Renal cortex interstitium (tissue), 11 donors: ENCODE measurements around the gene DEFB131B. TPM values are rescaled to one million over a fixed set of nuclear protein-coding genes. Genes with fewer than 3 reads are reported as not detected.
"Not testable (repeated sequence)": the region's sequence is repeated elsewhere in the genome, so short reads cannot be mapped to it uniquely, and the experiment has no call there.

ENCODE experiments used
- DNase-seq, 11 donors: peaks; one replicate each; pipeline ENCODE4 v3.0.0-alpha.2; 2013; ENCODE audit warnings: low read depth in 9 of 11, low spot score in 4 of 11; ENCODE audit errors: extremely low read depth in 1 of 11
- polyA plus RNA-seq, 3 donors: library from polyadenylated mRNA; unstranded; fragments of 120-200 nt; gene quantifications; one replicate each; pipeline ENCODE4 v1.2.1, GENCODE V29; 2013; ENCODE audit not compliant: insufficient read length in 3 of 3

The DEFB131B gene
- polyA plus RNA-seq, 3 donors: 0.90 to 2.3 (median 1.6) TPM

GRCh38 chr11:71901137-71901536, 22.9 kb downstream of the DEFB131B start:
- not testable (repeated sequence) for DNase-seq

DNA sequence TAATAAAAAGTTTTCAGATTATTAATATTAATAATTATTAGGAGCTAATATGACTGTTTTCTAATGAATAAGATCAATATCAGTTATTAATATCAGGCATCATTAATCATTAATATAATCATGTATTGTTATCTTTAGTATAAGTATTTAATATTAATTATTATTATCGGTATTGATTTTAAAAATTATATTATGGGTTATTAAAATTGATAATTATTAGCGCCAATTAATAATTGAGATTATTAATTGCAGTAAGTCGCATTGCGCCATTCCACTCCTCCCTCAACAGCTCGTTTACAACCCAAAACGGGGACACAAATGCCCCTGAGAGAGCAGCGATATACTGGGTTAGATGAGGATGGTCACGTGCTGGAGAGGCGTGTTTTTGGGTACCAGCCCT, 30.0 kb downstream of the DEFB131B start:
- DNase-seq: no peak

GRCh38 chr11:71910775-71911174, 32.5 kb downstream of the DEFB131B start:
- DNase-seq: not testable (repeated sequence)

GRCh38 chr11:71911321-71911985, 33.2 kb downstream of the DEFB131B start:
- DNase-seq: not testable (repeated sequence)

DNA sequence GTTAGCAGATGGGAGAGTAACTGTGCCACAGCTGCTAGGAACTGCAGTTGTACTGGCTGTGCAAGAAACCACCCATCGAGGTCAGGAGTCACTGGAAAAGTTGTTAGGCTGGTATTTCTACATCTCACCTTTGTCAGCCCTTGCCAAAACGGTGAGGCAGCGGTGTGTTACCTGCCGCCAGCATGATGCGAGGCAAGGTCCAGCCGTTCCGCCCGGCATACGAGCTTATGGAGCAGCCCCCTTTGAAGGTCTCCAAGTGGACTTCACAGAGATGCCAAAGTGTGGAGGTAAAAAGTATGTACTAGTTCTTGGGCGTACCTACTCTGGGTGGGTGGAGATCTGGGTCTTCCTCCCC, 33.7 kb downstream of the DEFB131B start:
- DNase-seq: not testable (repeated sequence)

GRCh38 chr11:71913756-71914526, 35.7 kb downstream of the DEFB131B start:
- DNase-seq: no peak

DNA sequence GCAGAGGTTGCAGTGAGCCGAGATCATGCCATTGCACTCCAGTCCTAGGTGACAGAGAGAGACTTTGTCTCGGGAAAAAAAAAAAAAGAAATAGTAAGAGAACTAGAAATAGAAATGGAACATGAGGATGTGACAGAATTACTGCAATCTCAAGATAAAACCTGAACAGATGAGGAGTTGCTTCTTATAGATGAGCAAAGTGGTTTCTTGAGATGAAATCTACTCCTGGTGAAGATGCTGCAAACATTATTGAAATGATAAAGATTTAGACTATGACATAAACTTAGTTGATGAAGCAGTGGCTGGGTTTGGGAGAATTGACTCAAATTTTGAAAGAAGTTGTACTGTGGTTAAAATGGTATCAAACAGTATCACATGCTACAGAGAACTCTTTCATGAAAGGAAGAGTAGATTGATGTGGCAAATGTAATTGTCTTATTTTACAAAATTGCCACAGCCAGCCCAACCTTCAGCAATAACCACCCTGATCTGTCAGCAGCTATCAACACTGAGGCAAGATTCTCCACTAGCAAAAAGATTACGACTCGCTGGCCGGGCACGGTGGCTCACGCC, 36.5 kb downstream of the DEFB131B start:
- no peak for DNase-seq

GRCh38 chr11:71917646-71918140, 39.4 kb downstream of the DEFB131B start:
- no peak for DNase-seq

- peak in 9 of 11 donors; percentile 82 to 93 (median 90) for DNase-seq
These were observed 49.8 kb downstream of the DEFB131B start, which contains the start of gene XNDC1N for GRCh38 chr11:71927820-71928736. TSS of gene XNDC1N (minus strand) at chr11:71928594. CDS start at chr11:71923353, 5,241 bp downstream.

- peak; percentile 89 to 98 (median 95) for DNase-seq
These were observed 50.6 kb downstream of the DEFB131B start, which contains the start of gene RNF121 for GRCh38 chr11:71928737-71929443. TSS of gene RNF121 (plus strand) at chr11:71929046. CDS start at chr11:71929062, 16 bp downstream.

DNA sequence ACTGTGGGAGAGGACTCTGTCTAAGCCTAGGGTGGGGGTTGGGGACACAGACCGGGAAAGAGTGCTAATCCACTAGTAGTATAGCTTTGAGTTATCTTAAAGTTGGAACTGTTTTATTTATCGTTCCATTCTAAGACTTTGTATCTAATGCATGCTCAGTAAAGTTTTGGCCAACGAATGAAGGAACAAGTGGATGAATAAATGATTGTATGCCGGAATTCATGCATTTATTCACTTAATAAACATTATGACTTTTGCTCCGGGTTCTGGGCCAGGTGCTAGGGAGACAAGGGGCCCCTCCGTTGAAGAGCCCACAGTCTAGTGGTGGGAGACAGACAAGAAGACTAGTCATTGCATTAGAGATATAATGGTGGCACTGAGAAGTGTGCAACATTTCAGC, 51.2 kb downstream of the DEFB131B start:
- DNase-seq: no peak

GRCh38 chr11:71930556-71931244, 52.4 kb downstream of the DEFB131B start:
- no peak for DNase-seq

- no peak for DNase-seq
These were observed 53.0 kb downstream of the DEFB131B start for GRCh38 chr11:71931245-71931602.

GRCh38 chr11:71933141-71933933, 55.1 kb downstream of the DEFB131B start:
- no peak for DNase-seq
